NB4 (cell line): ENCODE results near the gene PNMA8B.

Source experiments
- DNase-seq: peaks from one replicate; pipeline ENCODE4 v3.0.0; 2010; ENCODE audit warnings: low read depth
- H3K4me3 ChIP-seq: one replicate; pipeline ENCODE4 v1.5.1; 2011; ENCODE audit warnings: mild to moderate bottlenecking, low read depth, low read length, moderate library complexity
- MYC ChIP-seq: IDR thresholded peaks from 2 replicates; pipeline ENCODE4 v1.6.1; 2011; ENCODE audit warnings: low read depth, low read length
- POLR2A ChIP-seq: IDR thresholded peaks from 2 replicates; pipeline ENCODE4 v1.6.1; 2011; ENCODE audit warnings: mild to moderate bottlenecking; ENCODE audit not compliant: insufficient read length; ENCODE audit errors: extremely low read depth
- TF ChIP-seq, protein P1 (sequence below): IDR thresholded peaks from 2 replicates; pipeline ENCODE4 v1.6.1; 2011; ENCODE audit warnings: low read depth, low read length
- TF ChIP-seq, protein P2 (sequence below): IDR thresholded peaks from one replicate; pipeline ENCODE4 v1.5.1; 2012; ENCODE audit warnings: low read depth, low read length

PNMA8B gene

DNA sequence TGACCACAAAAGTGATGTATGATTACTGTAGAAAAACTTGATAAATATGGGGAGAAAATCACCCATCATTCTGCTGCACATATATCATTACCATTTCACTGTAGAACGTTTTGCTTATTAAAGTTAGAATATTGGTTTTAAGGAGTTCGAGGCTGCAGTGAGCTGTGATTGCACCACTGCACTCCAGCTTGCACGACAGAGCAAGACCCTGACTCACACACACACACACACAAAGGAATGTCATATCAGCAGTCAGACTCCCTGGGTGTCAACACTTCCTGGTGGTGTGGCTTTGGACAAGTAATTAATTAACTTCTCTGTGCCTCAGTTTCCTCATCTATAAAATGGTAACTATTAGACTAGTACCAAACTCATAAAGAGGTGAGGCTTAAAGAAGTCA lies 13.0 kb downstream of the PNMA8B start:
- no peak for DNase-seq
- TF ChIP-seq MYC (no peak), POLR2A (no peak)
- TF ChIP-seq, protein P1, sequence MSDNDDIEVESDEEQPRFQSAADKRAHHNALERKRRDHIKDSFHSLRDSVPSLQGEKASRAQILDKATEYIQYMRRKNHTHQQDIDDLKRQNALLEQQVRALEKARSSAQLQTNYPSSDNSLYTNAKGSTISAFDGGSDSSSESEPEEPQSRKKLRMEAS = no peak
- TF ChIP-seq, protein P2, sequence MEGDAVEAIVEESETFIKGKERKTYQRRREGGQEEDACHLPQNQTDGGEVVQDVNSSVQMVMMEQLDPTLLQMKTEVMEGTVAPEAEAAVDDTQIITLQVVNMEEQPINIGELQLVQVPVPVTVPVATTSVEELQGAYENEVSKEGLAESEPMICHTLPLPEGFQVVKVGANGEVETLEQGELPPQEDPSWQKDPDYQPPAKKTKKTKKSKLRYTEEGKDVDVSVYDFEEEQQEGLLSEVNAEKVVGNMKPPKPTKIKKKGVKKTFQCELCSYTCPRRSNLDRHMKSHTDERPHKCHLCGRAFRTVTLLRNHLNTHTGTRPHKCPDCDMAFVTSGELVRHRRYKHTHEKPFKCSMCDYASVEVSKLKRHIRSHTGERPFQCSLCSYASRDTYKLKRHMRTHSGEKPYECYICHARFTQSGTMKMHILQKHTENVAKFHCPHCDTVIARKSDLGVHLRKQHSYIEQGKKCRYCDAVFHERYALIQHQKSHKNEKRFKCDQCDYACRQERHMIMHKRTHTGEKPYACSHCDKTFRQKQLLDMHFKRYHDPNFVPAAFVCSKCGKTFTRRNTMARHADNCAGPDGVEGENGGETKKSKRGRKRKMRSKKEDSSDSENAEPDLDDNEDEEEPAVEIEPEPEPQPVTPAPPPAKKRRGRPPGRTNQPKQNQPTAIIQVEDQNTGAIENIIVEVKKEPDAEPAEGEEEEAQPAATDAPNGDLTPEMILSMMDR = no peak
- H3K4me3 ChIP-seq = no peak overlapping the region

DNA sequence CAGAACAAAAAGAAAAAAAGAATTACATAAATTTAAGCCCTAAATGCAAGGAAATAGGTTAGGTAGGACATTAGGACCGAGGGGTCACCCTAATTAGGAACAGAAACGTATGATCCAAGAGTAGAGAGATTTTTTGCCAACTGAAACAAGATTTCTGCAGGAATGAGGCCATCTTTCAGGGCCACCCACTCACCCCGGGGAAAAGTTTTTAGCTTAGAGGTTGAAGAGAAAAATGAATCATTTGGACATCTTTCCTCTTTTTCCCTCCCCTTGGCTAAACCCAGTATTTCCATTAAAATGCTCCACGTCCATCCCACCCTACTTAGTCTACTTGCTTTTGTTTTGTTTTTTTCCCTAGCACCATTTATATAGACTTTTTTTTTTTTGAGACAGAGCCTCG lies 13.7 kb downstream of the PNMA8B start:
- H3K4me3 ChIP-seq = no peak overlapping the region
- TF ChIP-seq, protein P2 = no peak
- no peak for TF ChIP-seq POLR2A
- TF ChIP-seq MYC = no peak
- TF ChIP-seq, protein P1 = no peak
- no peak for DNase-seq

DNA sequence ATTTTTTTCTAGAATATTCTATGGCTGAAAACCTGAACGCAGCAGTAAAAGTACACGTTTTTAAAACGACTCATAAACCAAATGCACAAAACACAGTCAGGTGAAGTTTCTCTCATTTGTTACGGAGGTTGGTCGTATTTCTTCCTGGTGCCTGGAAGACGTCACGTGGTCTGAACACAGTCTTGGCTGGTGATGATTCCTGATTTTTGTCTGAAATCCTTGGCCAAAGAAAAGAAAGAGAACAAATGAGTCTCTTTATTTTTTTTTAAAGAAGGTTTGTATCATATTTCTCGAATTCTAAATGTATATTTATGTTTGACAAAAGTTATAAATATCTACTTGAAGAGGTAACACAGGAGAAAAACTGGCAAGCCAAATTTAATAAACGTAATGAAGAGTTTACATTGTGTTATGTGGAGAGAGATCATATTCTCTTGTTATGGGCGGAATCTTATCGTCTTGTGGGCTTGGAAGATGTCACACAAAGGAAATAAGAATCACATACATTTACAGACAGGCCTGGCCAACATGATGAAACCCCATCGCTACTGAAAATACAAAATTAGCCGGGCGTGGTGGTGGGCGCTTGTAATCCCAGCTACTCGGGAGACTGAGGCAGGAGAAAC lies 14.3 kb downstream of the PNMA8B start:
- TF ChIP-seq, protein P1 = no peak
- TF ChIP-seq MYC (no peak), POLR2A (no peak)
- TF ChIP-seq, protein P2 = no peak
- DNase-seq = no peak
- no peak overlapping the region for H3K4me3 ChIP-seq

DNA sequence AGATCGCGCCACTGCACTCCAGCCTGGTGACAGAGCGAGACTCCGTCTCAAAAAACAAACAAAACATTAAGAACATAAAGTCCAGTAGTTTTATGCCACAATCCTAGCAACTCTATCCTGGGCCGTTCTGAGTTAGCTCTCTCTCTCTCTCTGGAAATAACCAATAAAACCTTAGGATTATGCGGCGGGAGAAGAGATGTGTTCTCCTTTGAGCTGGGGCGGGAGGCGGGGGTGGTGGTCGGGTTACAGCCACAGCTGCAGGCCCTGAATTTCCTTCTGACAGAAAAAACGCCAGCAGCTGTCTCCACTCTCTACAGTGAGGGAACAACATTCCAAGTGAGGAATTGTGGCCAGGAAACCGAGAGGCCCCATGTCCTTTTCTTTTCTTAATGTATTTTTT lies 15.3 kb downstream of the PNMA8B start:
- H3K4me3 ChIP-seq = no peak overlapping the region
- TF ChIP-seq, protein P1 = no peak
- TF ChIP-seq, protein P2 = no peak
- TF ChIP-seq MYC (no peak), POLR2A (no peak)
- no peak for DNase-seq

DNA sequence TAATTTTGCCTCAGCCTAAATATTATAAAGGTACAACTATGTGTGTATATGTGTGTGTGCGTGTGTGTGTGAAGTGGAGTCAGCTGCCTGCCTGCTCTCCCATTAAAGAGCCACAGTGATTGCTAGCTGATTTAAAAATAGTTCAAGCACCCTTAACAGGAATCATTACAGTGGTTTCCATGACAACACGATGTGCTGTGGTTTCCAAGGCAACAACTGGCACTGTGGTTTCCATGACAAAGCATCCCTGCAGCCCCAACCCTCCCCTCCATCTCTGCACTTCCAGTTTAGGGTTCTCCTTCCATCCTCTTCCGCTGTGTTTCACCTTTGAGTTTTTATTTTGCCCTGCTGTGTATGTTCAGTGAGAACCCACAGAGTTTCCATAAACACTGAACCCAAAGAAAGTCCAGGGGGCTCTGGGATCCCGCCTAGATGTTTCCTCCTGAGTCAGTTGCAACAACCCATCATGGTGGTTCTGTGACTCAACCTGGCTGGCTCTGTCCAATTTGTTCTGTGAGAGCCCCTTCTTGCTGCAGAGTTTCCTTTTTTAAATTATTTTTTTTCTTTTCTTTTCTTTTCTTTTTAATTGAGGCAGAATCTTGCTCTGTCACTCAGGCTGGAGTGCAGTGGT lies 17.2 kb downstream of the PNMA8B start:
- TF ChIP-seq, protein P2 = no peak
- no peak for TF ChIP-seq MYC
- TF ChIP-seq, protein P1 = no peak
- no peak for TF ChIP-seq POLR2A
- DNase-seq = peak; percentile 49
- H3K4me3 ChIP-seq = no peak overlapping the region

DNA sequence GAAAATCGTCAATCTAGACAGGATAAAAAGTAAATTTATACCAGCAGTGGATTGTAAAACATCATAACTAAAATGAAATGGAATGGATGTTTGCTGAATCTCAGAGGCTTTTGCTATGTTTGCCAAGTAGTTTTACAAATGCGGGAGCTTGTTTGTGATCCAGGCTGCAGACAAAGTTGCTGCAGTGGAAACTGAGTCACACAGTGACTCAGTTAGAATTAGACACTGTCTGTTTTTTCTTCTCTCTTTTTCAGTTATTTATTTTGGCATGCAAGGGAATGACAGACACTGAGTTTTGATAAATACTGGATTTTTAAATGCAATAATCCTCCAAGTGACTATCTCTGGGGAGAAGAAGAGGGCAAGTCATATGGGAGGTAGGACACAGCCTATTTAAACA lies 19.7 kb downstream of the PNMA8B start:
- DNase-seq = no peak
- no peak overlapping the region for H3K4me3 ChIP-seq
- TF ChIP-seq POLR2A = no peak
